ENCODE measurements around the gene SPNS2.

The SPNS2 gene, protein sequence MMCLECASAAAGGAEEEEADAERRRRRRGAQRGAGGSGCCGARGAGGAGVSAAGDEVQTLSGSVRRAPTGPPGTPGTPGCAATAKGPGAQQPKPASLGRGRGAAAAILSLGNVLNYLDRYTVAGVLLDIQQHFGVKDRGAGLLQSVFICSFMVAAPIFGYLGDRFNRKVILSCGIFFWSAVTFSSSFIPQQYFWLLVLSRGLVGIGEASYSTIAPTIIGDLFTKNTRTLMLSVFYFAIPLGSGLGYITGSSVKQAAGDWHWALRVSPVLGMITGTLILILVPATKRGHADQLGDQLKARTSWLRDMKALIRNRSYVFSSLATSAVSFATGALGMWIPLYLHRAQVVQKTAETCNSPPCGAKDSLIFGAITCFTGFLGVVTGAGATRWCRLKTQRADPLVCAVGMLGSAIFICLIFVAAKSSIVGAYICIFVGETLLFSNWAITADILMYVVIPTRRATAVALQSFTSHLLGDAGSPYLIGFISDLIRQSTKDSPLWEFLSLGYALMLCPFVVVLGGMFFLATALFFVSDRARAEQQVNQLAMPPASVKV

DNA sequence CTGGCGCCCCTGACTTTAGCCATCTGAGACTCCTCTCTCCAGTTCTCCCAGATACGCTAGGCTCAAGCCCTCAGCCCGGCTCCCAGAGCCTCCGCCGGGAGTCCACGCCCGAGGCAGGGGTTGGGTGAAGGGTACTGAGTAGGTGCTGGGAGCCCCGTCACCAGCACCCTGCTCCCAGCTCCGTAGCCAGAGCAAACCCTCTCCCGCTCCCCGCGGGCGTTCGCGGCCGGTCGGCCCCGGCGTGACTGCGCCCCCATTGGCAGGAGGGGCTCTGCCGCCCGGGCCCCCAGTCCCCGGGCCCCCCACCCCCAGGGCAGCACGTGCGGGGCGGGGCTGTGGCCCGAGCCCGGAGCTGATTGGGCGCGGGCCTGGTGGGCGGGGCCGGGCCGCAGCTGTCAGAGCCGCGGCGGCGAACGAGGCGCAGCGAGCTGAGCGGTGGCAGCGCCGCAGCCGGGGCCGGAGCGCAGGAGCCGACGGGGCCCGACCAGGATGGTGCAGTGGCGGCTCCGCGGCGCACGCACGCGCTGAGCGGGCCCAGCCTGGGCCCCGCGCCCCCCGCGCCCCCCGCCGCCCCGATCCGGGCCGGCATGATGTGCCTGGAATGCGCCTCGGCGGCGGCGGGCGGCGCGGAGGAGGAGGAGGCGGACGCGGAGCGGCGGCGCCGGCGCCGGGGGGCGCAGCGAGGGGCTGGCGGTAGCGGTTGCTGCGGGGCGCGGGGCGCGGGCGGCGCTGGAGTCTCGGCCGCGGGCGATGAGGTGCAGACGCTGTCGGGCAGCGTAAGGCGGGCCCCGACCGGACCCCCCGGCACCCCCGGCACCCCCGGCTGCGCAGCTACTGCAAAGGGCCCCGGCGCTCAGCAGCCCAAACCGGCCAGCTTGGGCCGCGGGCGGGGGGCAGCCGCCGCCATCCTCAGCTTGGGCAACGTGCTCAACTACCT, at the start of gene SPNS2:
Gene SPNS2, plus strand, starts transcription at position 421 of the 937 bp plus-strand sequence. Its CDS starts 167 bp downstream, at position 588.
- peak; percentile 79 for DNase-seq

DNA sequence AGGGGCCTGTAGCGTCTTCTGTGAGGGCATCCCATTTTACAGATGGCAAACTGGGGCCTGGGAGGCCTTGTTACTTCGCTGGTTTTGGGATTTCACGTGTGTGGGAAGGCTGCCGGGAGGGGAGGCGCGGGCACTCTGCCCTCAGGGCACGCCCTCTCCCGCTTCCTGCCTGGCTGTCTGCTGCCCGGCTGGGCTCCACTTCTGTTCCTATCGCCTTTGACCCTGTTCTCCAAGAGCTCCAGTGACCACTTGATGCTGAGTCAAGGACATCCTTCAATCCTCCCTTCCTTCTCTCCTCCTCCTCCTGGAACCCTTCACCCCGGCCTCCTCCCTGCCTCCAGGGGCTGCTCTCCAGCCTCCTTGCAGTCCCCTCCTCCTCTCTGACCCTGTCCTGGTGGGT, 48.9 kb upstream of the SPNS2 start:
- peak; percentile 9 for DNase-seq

DNA sequence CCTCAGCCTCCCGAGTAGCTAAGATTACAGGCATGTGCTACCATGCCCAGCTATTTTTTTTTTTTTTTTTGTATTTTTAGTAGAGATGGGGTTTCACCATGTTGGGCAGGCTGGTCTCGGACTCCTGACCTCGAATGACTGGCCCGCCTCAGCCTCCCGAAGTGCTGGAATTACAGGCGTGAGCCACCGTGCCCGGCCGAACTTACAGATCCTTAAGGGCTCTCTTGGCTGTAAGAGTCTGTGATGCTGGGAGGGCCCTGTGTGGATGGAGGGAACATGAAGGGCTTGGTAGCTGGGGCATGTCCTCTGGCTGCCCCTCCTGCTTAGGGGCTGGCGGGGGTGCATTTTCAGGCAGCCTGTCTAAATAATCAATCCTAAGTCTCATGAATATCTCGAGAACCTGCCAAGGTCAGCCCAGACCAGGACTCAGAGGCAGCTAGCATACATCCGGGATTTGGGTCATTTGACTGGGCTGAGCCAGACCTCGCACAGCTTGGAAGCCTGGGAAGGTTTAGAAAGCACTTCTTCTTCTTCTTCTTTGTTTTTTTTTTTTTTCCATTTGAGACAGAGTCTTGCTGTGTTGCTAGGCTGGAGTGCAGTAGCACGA, 47.9 kb upstream of the SPNS2 start:
- DNase-seq, result no peak

DNA sequence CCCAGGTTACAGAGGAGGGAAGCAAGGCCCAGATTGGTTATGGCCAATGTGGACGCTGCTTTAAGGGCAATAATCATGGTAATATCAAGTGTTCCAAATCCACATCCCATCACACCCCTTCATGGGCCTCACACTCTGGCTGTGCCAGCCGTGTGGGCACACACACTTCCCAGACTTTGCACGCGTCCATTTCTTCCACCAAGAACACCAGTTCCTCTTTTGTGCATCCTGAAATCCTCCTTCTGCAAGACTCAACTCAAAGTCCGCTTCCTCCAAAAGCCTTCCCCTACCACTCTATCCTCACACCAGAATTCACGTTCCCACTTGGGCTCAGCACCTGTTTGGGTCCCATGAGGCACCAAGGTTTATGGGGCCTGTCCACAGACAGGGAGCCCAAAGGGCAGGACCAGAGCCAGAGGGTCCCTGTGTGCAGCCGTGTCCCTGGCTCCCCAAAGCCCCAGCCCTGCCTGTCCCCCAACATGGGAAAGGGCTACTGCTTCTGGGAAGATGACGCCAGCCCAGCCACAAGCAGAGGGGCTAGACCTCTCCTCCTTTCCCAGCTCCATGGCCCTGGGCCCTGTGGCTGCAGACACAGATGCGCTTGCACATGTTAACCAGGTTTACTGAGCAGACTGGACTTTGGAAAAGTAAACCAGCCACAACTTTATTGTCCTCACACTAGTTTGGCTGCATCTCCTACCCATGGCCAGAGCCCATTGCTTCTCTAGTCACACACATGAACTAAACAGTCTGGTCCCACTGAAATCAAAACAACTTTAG, 44.7 kb upstream of the SPNS2 start:
- no peak for DNase-seq

DNA sequence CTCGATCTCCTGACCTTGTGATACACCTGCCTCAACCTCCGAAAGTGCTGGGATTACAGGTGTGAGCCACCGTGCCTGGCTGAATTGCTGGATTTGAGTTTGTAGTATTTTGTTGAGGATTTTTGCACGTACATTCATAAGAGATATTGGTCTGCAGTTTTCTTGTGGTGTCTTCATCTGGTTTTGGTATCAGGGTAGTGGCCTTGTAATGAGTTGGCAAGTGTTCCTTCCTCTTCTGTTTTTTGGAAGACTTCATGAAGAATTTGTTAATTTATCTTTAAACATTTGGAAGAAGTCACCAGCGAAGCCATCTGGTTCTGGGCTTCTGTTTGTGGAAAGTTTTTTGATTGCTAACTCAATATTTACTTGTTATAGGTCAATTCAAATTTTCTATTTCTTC, 38.0 kb upstream of the SPNS2 start:
- no peak for DNase-seq

DNA sequence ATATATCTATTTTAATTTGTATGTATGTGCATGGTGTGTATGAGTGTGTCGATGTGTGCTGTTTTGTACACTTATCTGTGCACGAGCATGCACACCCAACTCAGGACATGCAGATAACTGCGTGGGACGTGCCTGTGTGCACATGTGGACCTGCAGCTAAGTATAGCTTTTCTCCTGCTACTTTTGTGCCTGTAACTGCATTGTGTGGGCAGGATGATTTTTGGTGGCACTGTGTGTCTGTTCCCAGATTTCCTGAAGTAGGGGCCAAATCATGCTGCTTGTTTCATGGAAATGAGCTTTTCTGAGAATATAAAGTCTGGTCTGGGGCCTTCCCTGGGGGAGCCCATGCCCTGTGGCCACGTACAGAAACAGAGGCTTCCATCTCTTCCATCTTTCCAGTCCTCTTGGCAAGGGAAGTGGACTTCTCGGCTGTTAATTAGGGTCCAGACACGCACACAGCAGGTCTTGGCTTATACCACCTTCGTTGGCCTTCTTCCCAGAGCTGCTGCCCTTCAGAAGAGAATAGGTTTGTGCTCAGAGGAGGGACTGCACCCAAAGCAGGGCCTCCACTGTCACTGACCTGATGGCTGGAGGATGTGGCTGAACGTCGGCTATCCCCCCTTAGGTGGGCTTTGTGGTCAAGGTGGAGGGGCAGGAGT, 34.7 kb upstream of the SPNS2 start:
- peak; percentile 18 for DNase-seq

DNA sequence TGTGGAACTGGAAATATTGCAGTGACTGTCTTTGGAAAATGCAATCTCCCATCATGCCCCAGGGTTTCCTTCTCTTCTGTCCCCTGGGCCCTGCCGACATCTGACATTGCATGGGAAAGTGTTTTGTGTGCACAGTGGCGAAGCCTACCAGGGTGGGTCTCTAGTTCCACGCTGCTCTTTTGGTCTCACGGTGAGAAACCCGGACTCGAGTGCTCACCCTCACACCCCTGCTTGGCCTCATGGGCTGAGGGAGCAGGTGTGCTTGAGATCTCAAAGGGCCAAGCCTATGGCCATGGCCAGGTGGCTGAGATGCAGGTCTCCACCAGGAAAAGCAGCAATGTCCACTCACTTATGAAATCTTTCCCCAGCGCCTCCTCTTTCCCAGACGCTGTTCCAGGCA, 32.9 kb upstream of the SPNS2 start:
- no peak for DNase-seq

DNA sequence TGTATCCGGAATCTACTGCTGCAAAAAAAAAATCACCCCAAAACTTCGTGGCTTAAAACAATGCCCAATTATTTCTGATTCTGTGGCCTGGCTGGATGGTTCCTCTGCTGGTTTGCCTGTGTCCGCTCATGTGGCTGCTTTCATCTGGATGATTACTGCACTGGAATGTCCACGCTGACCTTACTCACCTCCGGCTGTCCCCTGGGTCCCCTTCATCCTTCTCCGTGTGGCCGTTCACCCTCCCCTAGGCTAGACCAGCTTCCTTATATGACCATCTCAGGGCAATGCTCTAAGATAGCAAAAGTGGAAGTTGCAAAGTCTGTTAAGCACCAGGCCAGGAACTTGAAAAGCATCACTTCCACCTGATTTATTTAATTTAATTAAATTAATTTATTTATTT, 31.4 kb upstream of the SPNS2 start:
- DNase-seq, result no peak

DNA sequence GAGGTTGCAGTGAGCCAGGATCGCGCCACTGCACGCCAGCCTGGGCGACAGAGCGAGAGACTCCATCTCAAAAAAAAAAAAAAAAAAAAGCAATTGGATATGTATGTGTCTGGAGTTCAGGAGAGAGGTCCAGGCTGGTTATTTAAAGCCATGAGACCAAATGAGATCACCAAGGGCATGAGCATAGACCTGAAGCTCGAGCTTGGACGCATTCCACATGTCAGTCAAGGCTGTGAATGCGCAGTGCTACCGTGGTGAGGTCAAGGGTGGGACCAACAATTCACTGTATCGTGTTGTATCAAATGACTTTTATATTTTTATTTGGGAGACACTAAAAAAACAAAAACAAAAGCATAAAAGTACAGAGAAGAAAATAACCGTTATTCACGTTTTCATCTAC, 29.1 kb upstream of the SPNS2 start:
- DNase-seq, result no peak

DNA sequence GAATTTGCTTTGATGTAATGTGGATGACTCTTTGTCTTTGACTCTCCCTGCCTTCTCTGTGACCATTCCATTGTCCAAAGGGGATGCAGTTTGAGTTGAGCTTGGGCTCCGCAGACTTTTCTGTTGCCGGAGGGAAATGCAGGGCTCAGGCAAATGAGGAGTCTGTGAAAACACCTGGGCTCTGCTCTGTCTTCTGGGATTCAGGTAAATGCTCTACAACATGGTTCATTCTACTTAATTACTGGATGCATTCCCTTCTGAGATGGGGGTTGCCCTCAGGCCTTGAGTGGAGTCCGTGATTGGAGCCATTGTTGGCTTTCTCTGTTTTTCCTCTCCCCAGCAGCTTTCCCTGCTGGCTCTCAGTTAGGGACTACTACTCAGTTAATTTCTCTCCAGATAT, 26.4 kb upstream of the SPNS2 start:
- peak; percentile 82 for DNase-seq

DNA sequence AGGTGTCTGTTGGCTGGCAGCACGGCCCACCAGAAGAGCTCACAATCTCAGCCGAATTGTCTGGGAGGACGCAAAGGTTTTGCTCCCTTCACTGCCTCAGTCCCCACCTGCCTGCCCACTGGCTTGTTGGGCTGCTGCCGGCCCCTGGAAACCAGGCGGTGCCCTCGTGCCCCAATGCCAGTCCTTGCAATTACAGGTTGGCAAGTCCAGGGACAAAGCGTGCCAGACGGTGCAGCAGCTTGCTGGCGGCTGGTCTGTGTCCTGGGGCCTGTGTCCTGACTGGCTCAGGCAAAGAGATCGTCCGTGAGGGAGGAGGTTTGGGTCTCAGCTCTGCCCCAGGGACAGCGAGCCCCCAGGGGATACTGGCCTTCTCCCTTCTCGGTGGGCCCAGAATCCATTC, 24.6 kb upstream of the SPNS2 start:
- no peak for DNase-seq

DNA sequence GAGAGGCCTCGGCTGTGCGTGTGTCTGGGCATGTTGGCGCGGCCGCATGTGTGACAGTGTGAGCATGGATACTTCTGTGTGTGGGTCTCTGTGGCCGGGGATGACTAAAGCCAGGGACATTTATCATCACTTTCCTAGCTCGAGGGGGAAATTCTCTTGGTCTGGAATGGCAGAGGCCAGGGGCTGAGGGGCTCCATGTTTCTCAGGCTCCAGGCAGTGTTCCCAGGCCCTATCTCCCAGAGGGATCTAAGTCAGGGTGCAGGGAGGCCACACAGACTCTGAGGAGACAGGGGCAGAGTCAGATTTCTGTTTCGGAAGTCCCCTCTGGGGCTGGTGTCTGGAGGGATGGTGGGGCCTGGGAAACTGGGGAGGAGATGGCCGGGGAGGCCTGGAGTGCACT, 23.7 kb upstream of the SPNS2 start:
- no peak for DNase-seq

DNA sequence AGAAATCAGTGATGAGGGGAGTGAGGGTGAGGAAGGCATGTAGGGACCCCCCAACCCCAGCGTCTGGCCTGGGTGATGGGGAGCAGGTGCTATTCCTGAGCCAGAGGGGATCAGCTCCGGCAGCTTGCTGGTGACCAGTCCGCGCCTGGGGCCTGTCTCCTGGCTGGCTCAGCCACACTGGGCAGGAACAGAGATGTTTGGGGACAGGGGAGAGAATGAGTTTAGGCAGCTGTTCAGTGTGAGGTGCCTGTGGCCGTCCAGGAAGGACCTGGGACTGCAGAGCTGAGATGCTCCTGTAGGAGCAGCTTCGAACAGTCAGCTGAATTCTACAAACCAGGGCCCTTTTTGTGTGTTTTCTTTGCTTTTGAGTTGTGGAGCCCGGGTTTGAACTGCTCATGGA, 23.2 kb upstream of the SPNS2 start:
- DNase-seq, result no peak

DNA sequence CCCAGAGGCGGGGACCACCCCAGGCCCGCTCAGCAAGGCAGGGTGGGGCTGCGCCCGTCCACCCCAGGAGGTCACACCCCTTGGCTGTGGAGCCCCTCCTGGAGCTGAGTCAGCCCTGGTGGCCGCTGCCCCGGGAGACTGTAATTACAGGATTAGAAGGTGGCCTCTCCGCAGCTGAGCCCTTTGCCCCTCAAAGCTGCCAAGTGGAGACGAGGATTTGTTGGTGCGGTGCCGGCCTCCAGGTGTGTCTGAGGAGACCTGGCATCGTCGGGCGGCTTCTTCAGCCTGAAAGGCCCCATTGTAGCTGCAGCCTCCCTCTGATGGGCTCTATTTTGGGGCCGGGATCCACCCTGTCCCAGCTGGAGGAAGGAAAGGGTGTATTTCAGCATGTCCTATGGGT, 22.7 kb upstream of the SPNS2 start:
- DNase-seq, result peak; percentile 27

DNA sequence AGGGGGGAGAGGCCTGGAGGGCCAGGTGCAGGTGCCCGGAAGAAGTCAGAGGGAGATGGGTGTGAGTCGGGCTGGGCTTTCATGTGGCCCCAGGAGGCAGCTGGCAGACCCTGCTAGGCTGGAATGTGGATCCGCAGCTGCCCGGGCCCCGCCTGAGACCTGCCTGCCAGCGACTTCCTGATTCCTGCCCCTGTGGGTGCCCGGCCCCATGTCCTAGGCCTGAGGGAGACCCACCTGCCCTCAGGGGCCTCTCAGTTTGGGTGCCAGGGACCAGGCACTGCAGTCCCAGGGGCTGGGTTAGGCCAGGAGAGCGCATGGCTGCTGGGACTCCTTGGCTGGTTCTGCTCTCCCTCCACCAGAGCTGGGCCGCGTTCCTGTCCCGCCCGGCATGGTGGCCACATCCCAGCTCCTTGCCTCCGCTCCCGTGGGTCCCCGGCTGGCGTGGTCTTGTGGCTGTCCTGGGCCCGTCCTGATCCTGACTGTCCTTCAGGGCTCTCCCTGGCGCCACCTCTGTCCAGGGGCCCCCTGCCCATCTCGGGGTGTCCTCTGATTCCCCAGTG, 22.1 kb upstream of the SPNS2 start:
- DNase-seq, result peak; percentile 20

DNA sequence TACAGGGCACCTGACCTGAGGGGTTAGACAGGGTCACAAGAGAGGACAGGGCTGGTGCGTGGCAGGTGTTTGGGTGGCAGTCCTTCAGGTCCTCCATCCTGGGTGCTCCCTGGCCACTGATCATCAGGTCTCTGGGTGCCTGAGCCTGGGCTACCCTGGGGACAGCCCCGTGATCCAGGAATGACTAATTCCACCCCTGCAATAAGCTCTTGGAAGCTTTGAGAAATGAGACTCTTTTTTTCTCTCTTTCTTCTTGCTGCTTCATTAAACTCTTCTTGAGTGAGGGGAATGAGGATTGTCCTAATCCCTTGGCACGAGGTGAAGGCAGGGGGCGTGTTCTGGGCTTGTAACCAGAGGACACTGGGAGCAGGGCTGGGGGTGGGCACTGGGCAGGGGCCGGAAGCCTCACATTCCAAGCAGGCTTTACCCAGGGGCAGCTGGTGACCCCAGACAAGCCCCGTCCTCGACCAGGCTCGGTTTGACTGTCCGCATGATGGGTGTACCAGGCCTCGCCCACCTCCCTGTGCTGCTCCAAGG, 21.4 kb upstream of the SPNS2 start:
- no peak for DNase-seq

DNA sequence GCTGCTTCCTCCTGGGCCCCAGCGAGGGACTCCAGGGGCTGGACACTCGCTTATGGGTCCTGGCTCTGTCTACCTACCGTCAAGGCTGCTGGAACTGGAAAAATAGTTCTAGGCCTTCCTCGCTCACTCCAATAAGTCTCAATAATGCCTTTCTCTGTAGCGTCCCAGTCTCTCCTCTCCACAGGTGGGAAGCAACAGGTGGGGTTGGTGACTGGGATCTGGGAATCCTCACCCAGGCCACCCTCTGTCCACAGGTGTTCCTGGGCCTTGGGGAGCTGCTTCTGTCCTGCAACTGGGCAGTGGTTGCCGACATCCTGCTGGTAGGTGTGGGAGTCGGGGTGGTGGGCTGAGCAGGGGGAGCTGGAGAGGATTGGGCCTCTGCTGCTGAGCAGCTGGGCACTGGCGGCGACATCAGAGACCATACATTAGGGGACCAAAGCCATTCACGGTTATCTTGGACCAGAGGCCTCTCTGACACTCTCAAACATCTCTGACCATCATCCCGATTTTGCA, 20.3 kb upstream of the SPNS2 start:
- no peak for DNase-seq

DNA sequence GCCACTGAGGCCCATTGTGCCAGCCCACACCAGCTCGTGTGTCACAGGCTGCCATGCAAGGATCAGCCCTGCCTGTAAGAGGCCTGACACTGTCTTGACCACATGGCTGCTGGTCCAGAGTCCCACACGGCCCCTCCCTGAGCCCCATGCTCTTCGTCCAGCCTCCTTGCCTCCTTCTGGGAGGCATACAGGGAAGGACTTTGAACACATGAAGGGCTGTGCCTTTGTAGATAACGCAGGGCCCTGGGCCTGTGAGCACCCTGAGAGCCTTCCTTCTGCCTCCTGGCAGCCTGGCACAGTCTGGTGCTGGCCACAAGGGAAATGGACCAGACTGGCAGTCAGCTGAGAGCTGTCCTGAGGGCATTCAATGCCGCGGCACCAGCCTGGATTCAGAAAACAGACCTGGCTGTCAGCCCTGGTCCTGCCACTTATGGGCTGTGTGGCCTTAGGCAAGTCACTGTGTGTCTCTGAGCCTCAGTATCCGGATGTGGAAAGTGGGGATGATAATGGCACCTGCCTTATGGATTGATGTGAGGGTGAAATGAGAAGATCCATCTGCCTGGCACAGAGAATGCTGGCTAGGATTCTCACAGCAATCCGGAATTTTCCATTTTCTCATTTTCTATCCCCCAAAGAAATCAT, 19.2 kb upstream of the SPNS2 start:
- no peak for DNase-seq

DNA sequence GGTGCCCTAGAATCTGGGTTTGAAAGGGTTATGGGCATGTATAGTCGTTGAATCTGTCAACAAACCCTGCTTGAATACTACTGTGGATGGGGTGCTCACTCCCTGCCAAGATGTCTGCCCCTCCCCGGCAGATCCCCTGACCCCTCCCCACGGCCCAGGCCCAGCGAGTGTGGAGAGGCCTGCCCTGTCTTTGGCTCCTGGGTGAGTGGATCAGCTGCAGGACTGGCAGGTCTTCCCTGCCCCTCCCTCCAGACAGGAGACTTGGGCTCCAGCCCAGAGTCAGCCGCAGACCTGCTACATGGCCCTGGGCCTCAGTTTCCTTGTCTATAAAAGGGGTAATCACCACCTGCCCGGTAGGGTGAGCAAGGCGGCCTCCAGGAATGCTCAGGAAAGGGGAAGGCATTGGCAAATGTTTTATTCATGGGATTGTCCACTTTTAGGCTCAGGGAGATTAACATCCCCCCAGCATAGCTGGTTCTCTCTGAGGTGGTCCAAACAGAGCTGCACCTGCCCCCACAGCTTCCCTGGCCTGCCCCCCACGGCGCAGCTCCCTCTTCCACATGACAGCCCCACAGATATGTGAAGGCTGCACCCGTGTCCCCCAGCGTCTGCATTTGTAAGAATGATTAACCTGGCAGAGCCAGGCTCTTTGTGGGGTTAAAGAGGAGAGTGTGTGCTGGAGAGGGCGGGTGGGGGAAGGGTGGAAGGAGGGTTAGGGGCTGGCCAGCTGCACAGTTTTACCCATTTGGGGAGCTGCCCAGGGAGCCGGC, 18.5 kb upstream of the SPNS2 start:
- DNase-seq, result no peak
